Gastroesophageal sphincter (tissue), 4 donors: ENCODE data around the gene IFNG. TPM values are rescaled to one million over a fixed set of nuclear protein-coding genes. Genes with fewer than 3 reads are reported as not detected.

Source experiments
- ATAC-seq: fragments of 150-250 bp; one replicate; pipeline ENCODE4 v1.9.1; 2016; ENCODE audit warnings: mild to moderate bottlenecking, moderate library complexity
- H3K27ac ChIP-seq, 4 donors: fragments of 200-600 bp; sonication (generic) in 3 of 4; 1 replicate in 3 of 4; 2 replicates in 1 of 4; pipeline ENCODE4 v1.5.1; 2016 to 2019
- H3K27me3 ChIP-seq: fragments of 200-600 bp; sonication (generic); one replicate; pipeline ENCODE4 v1.5.1; 2019
- H3K36me3 ChIP-seq, 2 donors: fragments of 200-600 bp; sonication (generic); one replicate each; pipeline ENCODE4 v1.5.1; 2019; ENCODE audit warnings: control low read depth in 1 of 2
- H3K4me1 ChIP-seq, 3 donors: fragments of 200-600 bp; sonication (generic); 1 replicate in 2 of 3; 2 replicates in 1 of 3; pipeline ENCODE4 v1.5.1; 2016 to 2019; ENCODE audit warnings: control low read depth in 2 of 3
- H3K4me3 ChIP-seq, 2 donors: fragments of 200-600 bp; sonication (generic); one replicate each; pipeline ENCODE4 v1.5.1; 2019; ENCODE audit warnings: mild to moderate bottlenecking in 1 of 2, moderate library complexity in 1 of 2
- H3K9me3 ChIP-seq, 3 donors: fragments of 200-600 bp; sonication (generic); one replicate each; pipeline ENCODE4 v1.5.1; 2017 to 2019; ENCODE audit warnings: control low read depth in 2 of 3
- EP300 ChIP-seq: sonication (generic); formaldehyde crosslinking; IDR thresholded peaks from one replicate; pipeline ENCODE4 v1.6.1; 2017; ENCODE audit warnings: antibody characterized with exemption, mild to moderate bottlenecking
- POLR2A ChIP-seq, 2 donors: fragments of 450-650 bp; IDR thresholded peaks; one replicate each; pipeline ENCODE4 v1.6.1; 2017; ENCODE audit warnings: antibody characterized with exemption in 2 of 2, mild to moderate bottlenecking in 2 of 2, moderate library complexity in 1 of 2
- POLR2AphosphoS5 ChIP-seq: sonication (generic); formaldehyde crosslinking; IDR thresholded peaks from one replicate; pipeline ENCODE4 v1.6.1; 2017; ENCODE audit warnings: antibody characterized with exemption
- WGBS, 2 donors: methylation state at CpG; one replicate each; pipeline ENCODE4 v1.1.5; 2018; ENCODE audit warnings: low coverage in 1 of 2; 5-methylcytosine and 5-hydroxymethylcytosine counted together
- total RNA-seq, 4 donors: library from RNA; depleted of rRNA; stranded (reverse); fragments of >200 nt; gene quantifications; one replicate each; pipeline ENCODE4 v1.1.0, GENCODE V29; 2016
- TF ChIP-seq, protein P1 (sequence below), 4 experiments: fragments of 200-600 bp in 2 of 4; fragments of 450-650 bp in 2 of 4; sonication (generic) in 1 of 4; IDR thresholded peaks; one replicate each; pipeline ENCODE4 v1.5.1; 2017 to 2019; ENCODE audit warnings: antibody characterized with exemption in 4 of 4, mild to moderate bottlenecking in 2 of 4, moderate library complexity in 2 of 4

The IFNG gene
- total RNA-seq, 4 donors from 2014 or later, result not detected

DNA sequence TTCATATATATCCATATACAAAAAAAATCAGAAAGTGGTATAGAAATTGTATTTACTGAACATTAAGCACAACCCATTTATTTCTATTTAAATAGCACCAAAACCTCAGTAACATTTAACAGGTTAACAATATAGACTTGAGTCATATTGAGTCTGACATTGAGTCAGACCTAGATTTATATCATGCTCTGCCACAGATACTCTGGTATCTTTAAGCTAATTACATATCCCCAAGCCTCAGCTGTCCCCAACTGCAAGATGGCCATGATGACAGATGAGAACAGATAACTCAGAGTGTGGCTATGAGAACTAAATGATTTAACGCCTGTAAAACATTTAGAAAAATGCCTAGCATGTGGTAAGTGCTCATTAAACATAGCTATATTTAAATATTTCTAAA lies 40.3 kb downstream of the IFNG start:
- Histone ChIP-seq H3K4me1 (no peaks in the 10 kb centered on the region), H3K9me3 (no peaks in the 10 kb centered on the region), H3K27ac (no peak overlapping the region), H3K36me3 (no peaks in the 10 kb centered on the region), H3K4me3 (no peak overlapping the region), H3K27me3 (no peaks in the 10 kb centered on the region)
- ATAC-seq, result no peak
- TF ChIP-seq POLR2A (IDR thresholded peaks at IDR 0.05), result no peak
- no peak for TF ChIP-seq EP300
- no peak for TF ChIP-seq POLR2AphosphoS5
- TF ChIP-seq, protein P1, sequence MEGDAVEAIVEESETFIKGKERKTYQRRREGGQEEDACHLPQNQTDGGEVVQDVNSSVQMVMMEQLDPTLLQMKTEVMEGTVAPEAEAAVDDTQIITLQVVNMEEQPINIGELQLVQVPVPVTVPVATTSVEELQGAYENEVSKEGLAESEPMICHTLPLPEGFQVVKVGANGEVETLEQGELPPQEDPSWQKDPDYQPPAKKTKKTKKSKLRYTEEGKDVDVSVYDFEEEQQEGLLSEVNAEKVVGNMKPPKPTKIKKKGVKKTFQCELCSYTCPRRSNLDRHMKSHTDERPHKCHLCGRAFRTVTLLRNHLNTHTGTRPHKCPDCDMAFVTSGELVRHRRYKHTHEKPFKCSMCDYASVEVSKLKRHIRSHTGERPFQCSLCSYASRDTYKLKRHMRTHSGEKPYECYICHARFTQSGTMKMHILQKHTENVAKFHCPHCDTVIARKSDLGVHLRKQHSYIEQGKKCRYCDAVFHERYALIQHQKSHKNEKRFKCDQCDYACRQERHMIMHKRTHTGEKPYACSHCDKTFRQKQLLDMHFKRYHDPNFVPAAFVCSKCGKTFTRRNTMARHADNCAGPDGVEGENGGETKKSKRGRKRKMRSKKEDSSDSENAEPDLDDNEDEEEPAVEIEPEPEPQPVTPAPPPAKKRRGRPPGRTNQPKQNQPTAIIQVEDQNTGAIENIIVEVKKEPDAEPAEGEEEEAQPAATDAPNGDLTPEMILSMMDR (IDR thresholded peaks at IDR 0.05), result no peak
- 54 to 100% methylated on average over 1 of the region's 1 CpG for WGBS, 2 donors

DNA sequence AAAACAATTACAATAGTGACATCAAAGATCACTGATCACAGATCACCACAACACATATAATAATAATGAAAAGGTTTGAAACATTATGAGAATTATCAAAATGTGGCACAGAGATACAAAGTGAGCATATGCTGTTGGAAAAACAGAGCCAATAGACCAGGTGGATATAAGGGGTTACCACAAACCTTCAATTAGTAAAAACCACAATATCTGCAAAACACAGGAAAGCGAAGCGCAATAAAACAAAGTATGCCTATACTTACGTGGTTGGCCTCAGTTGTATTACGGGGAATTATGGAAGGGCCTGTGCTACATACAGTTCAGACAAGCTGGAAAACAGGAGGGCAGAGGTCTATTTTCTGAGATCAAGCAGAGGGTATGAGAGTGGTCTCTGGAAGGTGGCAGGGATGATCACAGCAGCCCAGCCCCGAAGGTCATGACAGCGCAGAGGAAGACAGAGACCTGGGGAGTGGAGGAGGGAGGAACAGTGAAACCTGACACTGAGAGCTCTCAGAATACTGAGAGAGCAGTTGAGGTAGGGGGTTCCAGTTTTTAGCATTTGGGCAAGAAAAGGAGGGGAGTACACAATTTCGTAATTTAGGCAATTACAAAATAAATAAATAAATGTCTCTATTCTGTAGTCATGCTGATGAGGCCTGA lies 41.3 kb downstream of the IFNG start:
- Histone ChIP-seq H3K4me1 (no peaks in the 10 kb centered on the region), H3K4me3 (no peak overlapping the region), H3K9me3 (no peaks in the 10 kb centered on the region), H3K27me3 (no peaks in the 10 kb centered on the region), H3K27ac (no peak overlapping the region), H3K36me3 (no peaks in the 10 kb centered on the region)
- no peak for ATAC-seq
- TF ChIP-seq EP300 (no peak), POLR2A (IDR thresholded peaks at IDR 0.05) (no peak), POLR2AphosphoS5 (no peak)
- TF ChIP-seq, protein P1 (IDR thresholded peaks at IDR 0.05), result no peak
- WGBS, 2 donors, result 77 to 81% methylated on average over 5 to 7 of the region's 7 CpGs

DNA sequence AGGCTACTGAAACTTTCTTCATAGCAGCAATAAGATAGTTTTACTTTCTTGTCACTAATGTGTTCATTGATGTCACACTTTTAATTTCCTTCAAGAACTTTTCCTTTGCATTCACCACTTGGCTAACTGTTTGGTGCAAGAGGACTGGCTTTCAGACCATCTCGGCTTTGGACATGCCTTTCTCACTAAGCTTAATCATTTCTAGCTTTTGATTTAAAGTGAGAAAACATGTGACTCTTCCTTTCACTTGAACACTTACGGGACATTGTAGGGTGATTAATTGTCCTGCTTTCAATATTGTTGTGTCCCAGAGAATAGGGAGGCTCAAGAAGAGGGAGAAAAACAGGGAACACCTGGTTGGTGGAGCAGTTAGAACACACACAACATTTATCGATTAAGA lies 41.9 kb downstream of the IFNG start:
- 78 to 86% methylated on average over 1 to 3 of the region's 3 CpGs for WGBS, 2 donors
- ATAC-seq, result no peak
- Histone ChIP-seq H3K9me3 (no peaks in the 10 kb centered on the region), H3K27me3 (no peaks in the 10 kb centered on the region), H3K4me3 (no peak overlapping the region), H3K27ac (no peak overlapping the region), H3K36me3 (no peaks in the 10 kb centered on the region), H3K4me1 (no peaks in the 10 kb centered on the region)
- TF ChIP-seq POLR2A (IDR thresholded peaks at IDR 0.05) (no peak), EP300 (no peak), POLR2AphosphoS5 (no peak)
- TF ChIP-seq, protein P1 (IDR thresholded peaks at IDR 0.05), result no peak

DNA sequence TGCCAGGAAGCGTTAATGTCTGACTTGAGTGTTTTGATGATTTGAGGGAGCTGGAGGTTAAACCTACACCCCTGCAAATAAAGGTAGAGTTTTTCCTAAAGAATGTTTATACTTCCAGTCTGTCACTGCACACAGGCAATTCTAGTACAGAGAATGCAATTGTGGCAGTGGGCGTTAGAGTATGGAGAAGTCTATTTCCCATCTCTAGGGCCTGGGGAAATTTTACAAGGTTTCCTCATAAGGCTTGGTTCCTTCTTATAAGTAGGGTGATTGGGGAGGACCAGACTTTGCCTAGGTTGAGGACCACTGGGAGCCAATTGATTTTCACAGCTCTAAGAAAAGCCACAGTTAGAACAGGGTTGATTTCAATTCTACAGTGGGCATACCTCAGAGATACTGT lies 44.3 kb downstream of the IFNG start:
- H3K4me1 ChIP-seq, result no peaks in the 10 kb centered on the region
- H3K4me3 ChIP-seq, result no peak overlapping the region
- no peaks in the 10 kb centered on the region for H3K36me3 ChIP-seq
- H3K9me3 ChIP-seq, result no peaks in the 10 kb centered on the region
- H3K27me3 ChIP-seq, result no peaks in the 10 kb centered on the region
- no peak for ATAC-seq
- H3K27ac ChIP-seq, result no peak overlapping the region
- WGBS, 2 donors, result 70 to 94% methylated on average over 1 to 2 of the region's 2 CpGs
- TF ChIP-seq POLR2A (IDR thresholded peaks at IDR 0.05) (no peak), POLR2AphosphoS5 (no peak), EP300 (no peak)
- TF ChIP-seq, protein P1 (IDR thresholded peaks at IDR 0.05), result no peak

DNA sequence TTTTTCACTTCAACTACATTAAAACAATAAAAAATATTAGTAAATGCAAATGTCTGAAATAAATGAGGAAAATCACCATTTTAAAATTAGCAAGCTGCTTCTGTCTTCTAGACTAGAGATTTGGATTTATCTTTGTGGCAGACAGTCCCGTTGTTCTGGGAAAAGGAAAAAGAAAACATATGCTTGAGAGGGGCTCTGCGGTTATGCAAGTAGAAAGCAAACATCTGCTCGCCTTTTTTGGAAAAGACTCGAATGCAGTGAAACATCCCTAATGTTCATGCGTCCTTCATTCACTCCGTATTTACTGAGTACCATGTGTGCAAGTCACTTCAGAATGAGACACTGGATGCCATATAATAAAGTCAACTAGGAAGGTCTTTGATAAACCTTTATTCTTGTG lies 44.9 kb downstream of the IFNG start:
- 41 to 71% methylated on average over 6 of the region's 6 CpGs for WGBS, 2 donors
- Histone ChIP-seq H3K4me1 (no peaks in the 10 kb centered on the region), H3K27me3 (no peaks in the 10 kb centered on the region), H3K36me3 (no peaks in the 10 kb centered on the region), H3K4me3 (no peak overlapping the region), H3K9me3 (no peaks in the 10 kb centered on the region), H3K27ac (no peak overlapping the region)
- no peak for TF ChIP-seq POLR2AphosphoS5
- no peak for ATAC-seq
